Endodermal cell (in vitro differentiated cells): ENCODE results near the gene CCDC77. TPM values are rescaled to one million over a fixed set of nuclear protein-coding genes. Genes with fewer than 3 reads are reported as not detected.
"Not testable (repeated sequence)": the region's sequence is repeated elsewhere in the genome, so short reads cannot be mapped to it uniquely, and the experiment has no call there.

Experiments used
- DNase-seq: peaks from one replicate; pipeline ENCODE4 v3.0.0-alpha.2; 2017
- H3K27ac ChIP-seq: 2 replicates; pipeline ENCODE4 v1.5.1; 2013; ENCODE audit warnings: mild to moderate bottlenecking, low read depth, low read length, moderate library complexity
- H3K27me3 ChIP-seq: 2 replicates; pipeline ENCODE4 v1.6.1; 2013; ENCODE audit warnings: mild to moderate bottlenecking, low read length, moderate library complexity; ENCODE audit not compliant: insufficient read depth, control insufficient read depth, poor library complexity, severe bottlenecking
- H3K36me3 ChIP-seq: 2 replicates; pipeline ENCODE4 v1.7.0; 2013; ENCODE audit warnings: mild to moderate bottlenecking, low read length, moderate library complexity; ENCODE audit not compliant: control insufficient read depth, insufficient read depth
- H3K4me1 ChIP-seq: one replicate; pipeline ENCODE4 v1.7.0; 2013; ENCODE audit warnings: low read length; ENCODE audit not compliant: control insufficient read depth, insufficient read depth
- H3K4me3 ChIP-seq: 2 replicates; pipeline ENCODE4 v1.5.1; 2013; ENCODE audit warnings: mild to moderate bottlenecking, low read length, moderate library complexity
- H3K9ac ChIP-seq: 2 replicates; pipeline ENCODE4 v1.6.1; 2013; ENCODE audit warnings: mild to moderate bottlenecking, low read length, moderate library complexity; ENCODE audit not compliant: poor library complexity, severe bottlenecking; ENCODE audit errors: extremely low read depth
- H3K9me3 ChIP-seq: 2 replicates; pipeline ENCODE4 v1.6.1; 2013; ENCODE audit warnings: mild to moderate bottlenecking, low read length, moderate library complexity; ENCODE audit not compliant: control insufficient read depth
- H3K27ac Mint-ChIP-seq: 2 replicates; pipeline ENCODE4 v1.8.0; 2020; ENCODE audit warnings: mixed read lengths
- H3K27me3 Mint-ChIP-seq: 2 replicates; pipeline ENCODE4 v1.8.0; 2021; ENCODE audit warnings: mild to moderate bottlenecking, mixed read lengths; ENCODE audit not compliant: insufficient read depth
- H3K36me3 Mint-ChIP-seq: 2 replicates; pipeline ENCODE4 v1.8.0; 2020; ENCODE audit warnings: low read depth, mixed read lengths
- H3K4me1 Mint-ChIP-seq: 2 replicates; pipeline ENCODE4 v1.8.0; 2020; ENCODE audit warnings: mixed read lengths
- H3K4me3 Mint-ChIP-seq: 2 replicates; pipeline ENCODE4 v1.8.0; 2020; ENCODE audit warnings: mild to moderate bottlenecking, moderate library complexity, mixed read lengths
- H3K9me3 Mint-ChIP-seq: 2 replicates; pipeline ENCODE4 v1.8.0; 2020; ENCODE audit warnings: mild to moderate bottlenecking, mixed read lengths
- WGBS, 2 experiments: methylation state at CpG; one replicate each; pipeline versions ENCODE4 v1.1.5 to v1.1.7; 2013; ENCODE audit warnings: missing lambda C conversion rate in 2 of 2, mixed read lengths in 1 of 2; ENCODE audit not compliant: insufficient coverage in 1 of 2, insufficient read length in 1 of 2; 5-methylcytosine and 5-hydroxymethylcytosine counted together
- total RNA-seq, 2 donors: library from RNA; stranded (reverse); fragmentation: NEBNext Ultra II Directional in 1 of 2; extraction: Animal tissue kit (Norgen Biotek cat#: 25700) in 1 of 2; gene quantifications; 2 replicates in 1 of 2; 3 replicates in 1 of 2; pipeline ENCODE4 v1.2.1, GENCODE V29; 2021
- TF ChIP-seq, protein P1 (sequence below): fragments of 200-600 bp; sonication (generic); conservative IDR thresholded peaks from 2 replicates; pipeline ENCODE4 v1.5.0; 2021; ENCODE audit warnings: antibody characterized with exemption, mild to moderate bottlenecking

CCDC77 gene
- total RNA-seq, 2 donors from 2014 or later = 26.4 to 39.1 TPM

- Histone ChIP-seq H3K36me3 (peaks cover 55% of the 10 kb centered on the region), H3K27ac (no peak overlapping the region), H3K4me3 (no peak overlapping the region), H3K9ac (no peak overlapping the region), H3K4me1 (no peaks in the 10 kb centered on the region), H3K9me3 (no peaks in the 10 kb centered on the region), H3K27me3 (no peaks in the 10 kb centered on the region)
- Mint-ChIP-seq H3K9me3 (no peaks in the 10 kb centered on the region), H3K4me1 (no peaks in the 10 kb centered on the region), H3K27ac (no peak overlapping the region), H3K36me3 (peaks cover 74% of the 10 kb centered on the region), H3K27me3 (no peaks in the 10 kb centered on the region), H3K4me3 (no peak overlapping the region)
- TF ChIP-seq, protein P1, sequence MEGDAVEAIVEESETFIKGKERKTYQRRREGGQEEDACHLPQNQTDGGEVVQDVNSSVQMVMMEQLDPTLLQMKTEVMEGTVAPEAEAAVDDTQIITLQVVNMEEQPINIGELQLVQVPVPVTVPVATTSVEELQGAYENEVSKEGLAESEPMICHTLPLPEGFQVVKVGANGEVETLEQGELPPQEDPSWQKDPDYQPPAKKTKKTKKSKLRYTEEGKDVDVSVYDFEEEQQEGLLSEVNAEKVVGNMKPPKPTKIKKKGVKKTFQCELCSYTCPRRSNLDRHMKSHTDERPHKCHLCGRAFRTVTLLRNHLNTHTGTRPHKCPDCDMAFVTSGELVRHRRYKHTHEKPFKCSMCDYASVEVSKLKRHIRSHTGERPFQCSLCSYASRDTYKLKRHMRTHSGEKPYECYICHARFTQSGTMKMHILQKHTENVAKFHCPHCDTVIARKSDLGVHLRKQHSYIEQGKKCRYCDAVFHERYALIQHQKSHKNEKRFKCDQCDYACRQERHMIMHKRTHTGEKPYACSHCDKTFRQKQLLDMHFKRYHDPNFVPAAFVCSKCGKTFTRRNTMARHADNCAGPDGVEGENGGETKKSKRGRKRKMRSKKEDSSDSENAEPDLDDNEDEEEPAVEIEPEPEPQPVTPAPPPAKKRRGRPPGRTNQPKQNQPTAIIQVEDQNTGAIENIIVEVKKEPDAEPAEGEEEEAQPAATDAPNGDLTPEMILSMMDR = no peak
- no peak for DNase-seq
- 86 to 94% methylated on average over 2 of the region's 2 CpGs for WGBS, 2 experiments
Observed at GRCh38 chr12:414859-415258, 13.4 kb downstream of the CCDC77 start.

- Histone ChIP-seq H3K9ac (no peak overlapping the region), H3K27ac (no peak overlapping the region), H3K4me1 (no peaks in the 10 kb centered on the region), H3K4me3 (no peak overlapping the region), H3K27me3 (no peaks in the 10 kb centered on the region), H3K36me3 (peaks cover 40% of the 10 kb centered on the region), H3K9me3 (no peaks in the 10 kb centered on the region)
- Mint-ChIP-seq H3K9me3 (no peaks in the 10 kb centered on the region), H3K27ac (no peak overlapping the region), H3K27me3 (no peaks in the 10 kb centered on the region), H3K36me3 (peaks cover 59% of the 10 kb centered on the region), H3K4me1 (no peaks in the 10 kb centered on the region), H3K4me3 (no peak overlapping the region)
- 86 to 92% methylated on average over 3 to 5 of the region's 6 CpGs for WGBS, 2 experiments
- DNase-seq = no peak
- TF ChIP-seq, protein P1 = no peak
Observed at GRCh38 chr12:418432-418831, 17.0 kb downstream of the CCDC77 start.

- no peaks in the 10 kb centered on the region for H3K9me3 ChIP-seq
- no peaks in the 10 kb centered on the region for H3K4me1 Mint-ChIP-seq
- no peaks in the 10 kb centered on the region for H3K4me1 ChIP-seq
- TF ChIP-seq, protein P1 = no peak
- DNase-seq = no peak
- no peak overlapping the region for H3K27ac Mint-ChIP-seq
- H3K9me3 Mint-ChIP-seq = no peaks in the 10 kb centered on the region
- H3K4me3 ChIP-seq = no peak overlapping the region
- no peaks in the 10 kb centered on the region for H3K27me3 ChIP-seq
- H3K9ac ChIP-seq = no peak overlapping the region
- H3K36me3 Mint-ChIP-seq = peaks cover 64% of the 10 kb centered on the region
- no peak overlapping the region for H3K27ac ChIP-seq
- no peak overlapping the region for H3K4me3 Mint-ChIP-seq
- peaks cover 35% of the 10 kb centered on the region for H3K36me3 ChIP-seq
- H3K27me3 Mint-ChIP-seq = no peaks in the 10 kb centered on the region
- 92 to 100% methylated on average over 2 to 3 of the region's 3 CpGs for WGBS, 2 experiments
Observed at GRCh38 chr12:422526-422925, 21.1 kb downstream of the CCDC77 start.

GRCh38 chr12:435737-436136 is 34.3 kb downstream of the CCDC77 start:
- H3K27me3 Mint-ChIP-seq, H3K4me1 Mint-ChIP-seq, H3K27ac Mint-ChIP-seq, H3K27me3 ChIP-seq, H3K9ac ChIP-seq, H3K4me3 ChIP-seq, H3K4me3 Mint-ChIP-seq, H3K4me1 ChIP-seq, H3K27ac ChIP-seq, H3K9me3 ChIP-seq, H3K9me3 Mint-ChIP-seq, DNase-seq: not testable (repeated sequence)
- H3K36me3 ChIP-seq = peaks cover 78% of the 10 kb centered on the region
- H3K36me3 Mint-ChIP-seq = peaks cover 80% of the 10 kb centered on the region
- 89 to 100% methylated on average over 1 to 2 of the region's 2 CpGs for WGBS, 2 experiments
